Measurements from ENCODE around the gene ATP13A1.

ATP13A1 gene

DNA sequence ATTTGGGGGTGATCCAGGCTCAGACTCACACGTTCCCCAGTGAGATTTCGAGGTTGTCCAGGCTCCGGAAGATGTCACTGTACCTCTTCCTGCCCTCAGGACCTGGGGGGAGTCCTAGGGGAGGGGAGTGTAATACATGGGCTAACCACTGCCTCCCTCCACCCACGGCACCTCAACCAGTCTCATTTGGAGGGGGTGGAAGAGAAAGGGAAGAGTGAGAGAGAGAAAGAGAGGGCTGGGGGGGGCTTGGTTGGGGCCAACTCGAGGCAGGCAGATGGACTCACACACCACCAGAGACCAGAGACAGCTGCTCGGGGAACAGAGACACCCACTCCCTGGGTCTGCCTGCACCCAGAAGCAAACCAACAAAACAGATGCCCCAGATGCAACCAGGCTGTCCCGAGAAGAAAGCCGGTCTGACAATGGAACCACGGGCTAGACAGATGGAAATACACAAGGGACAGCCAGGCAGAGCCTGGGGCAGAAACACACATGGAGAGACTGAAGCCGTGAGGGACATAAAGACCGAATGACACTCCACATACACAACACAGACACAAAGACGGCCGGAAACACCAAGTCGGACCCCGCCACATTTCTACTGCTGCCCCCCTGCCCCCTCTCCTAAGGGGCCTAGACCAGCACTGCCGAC lies 20.8 kb downstream of the ATP13A1 start:
- no peak for DNase-seq

DNA sequence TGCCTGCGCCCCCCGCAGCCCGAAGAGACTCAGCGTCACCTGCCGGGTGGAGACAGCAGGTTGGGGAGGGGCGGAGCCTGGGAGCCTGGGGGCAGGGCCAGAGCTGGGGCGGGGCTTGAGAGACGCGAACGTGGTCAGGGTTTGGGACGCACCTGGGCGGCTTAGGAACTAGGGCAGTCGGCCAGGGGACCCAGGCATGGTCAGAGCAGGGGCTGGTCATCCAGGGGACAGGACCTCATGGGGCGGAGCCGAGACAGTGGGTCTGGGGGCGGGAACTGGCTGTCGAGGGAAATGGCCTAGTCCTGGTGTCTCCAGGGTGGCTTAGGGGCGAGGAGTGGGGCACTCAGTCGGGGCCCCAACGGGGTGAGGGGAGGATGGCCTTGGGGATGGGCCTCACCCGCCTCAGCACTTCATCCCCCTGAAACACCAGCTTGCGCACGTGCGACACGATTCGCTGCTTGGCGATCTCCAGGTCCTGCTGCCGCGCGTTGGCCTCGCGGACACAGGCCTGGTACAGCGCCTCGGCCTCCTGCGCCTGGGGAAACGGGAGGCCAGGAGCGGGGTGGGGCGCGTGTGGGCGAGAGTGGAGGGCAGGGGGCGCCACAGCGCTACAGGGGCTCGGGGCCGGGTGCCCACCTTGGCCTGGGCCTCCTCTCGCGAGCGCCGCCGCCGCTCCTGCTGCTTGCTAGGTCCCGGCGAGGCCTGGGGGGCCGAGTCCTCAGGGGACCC lies 25.8 kb downstream of the ATP13A1 start:
- DNase-seq: no peak

DNA sequence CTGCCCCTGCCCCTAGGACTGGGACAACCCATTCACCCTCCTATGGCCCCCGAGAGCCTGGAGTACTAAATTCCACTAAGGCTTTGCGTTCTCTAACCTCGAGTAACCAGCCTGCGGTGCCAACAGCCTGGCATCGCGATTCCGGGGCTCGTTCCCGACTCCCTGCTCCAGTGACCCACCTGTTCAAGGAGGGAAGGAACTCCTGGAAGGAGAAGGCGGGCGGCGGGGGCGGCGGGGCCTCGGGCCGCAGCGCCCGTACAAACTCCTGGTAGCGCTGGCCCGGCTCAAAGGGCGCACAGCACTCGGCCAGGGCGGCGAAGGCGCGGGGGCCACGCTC lies 26.3 kb downstream of the ATP13A1 start:
- no peak for DNase-seq

DNA sequence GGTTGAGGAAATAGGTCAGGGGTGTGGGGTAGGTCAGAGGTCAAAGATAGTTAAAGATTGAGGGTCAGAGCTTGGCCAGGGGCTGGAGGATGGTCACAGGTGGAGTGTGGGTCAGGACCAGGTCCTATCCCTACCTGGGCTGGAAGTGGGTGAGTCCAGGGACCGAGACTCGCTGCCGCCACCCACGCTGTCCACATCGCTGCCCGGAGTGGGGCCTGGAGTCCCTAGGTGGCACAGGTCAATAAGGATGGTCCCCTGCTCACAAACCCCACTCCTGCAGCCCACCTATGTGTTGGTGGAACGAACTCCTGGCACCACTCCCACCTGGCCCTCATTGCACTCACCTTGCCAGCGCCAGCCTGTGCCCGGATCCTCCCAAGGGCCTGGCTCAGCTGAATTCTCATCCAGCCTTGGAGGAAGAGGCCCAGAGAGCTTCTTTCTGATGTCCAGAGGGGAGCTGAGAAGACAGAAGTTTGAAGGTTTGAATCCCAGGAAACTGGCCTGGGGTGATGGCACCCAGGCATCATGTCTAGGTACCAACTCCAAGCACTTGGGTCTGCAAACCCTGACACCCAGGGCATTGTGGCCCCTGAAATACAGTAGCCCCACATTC lies 26.8 kb downstream of the ATP13A1 start:
- DNase-seq: no peak

DNA sequence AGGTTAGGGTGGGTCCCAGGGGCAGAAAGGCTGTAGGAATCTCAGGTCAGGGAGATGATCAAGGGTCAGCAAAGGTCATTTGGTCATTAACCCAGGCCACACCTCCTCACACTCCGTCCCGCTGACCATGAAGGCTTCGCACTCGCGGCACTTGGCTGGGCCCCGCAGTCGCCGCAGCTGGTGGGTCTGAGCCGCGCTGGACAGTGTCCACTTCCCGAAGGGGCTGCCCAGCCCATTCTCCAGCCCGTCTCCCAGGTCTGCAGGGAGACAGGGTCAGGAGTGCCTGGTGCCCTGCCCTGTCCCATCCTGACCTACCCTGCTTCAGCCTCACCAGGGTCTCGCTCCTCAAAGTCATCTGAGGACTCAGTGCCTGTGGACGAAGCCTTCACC lies 28.2 kb downstream of the ATP13A1 start:
- DNase-seq: no peak

DNA sequence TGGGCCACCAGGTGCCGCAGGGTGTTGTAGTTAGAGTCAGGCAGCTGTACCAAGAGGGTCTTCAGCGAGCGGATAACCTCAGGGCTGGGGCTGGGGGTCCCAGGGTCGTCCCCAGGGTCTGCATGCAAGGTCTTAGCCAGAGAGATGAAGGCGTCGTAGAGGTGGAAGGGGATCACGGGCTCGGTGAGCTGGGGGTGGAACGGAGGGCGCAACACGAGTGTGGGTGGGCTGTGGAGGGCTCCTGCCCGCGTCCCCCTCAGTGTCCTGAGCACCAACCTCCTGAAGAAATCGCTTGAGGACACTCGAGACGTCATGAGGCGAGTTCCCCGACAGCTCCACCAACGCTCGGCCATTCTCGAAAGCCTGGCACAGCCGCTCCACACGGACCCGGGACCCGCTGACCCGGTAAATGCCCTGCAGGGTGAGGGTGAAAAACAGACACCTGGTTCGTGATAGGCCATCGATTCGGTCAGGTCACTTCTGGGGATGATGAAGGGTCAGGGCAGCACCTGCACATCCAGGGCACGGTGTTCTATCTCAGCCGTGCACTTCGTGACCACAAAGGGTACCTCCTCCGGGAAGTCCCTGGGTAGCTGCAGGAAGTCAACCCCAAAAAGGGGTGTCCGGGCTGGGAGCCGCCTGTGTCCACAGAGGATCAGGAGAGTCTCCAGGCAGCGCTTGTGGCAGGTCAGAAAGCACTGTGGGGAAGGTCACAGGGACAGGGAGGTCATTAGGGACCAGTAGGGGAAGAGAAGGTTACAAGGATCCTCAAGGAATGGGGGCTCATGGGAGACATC lies 28.8 kb downstream of the ATP13A1 start:
- DNase-seq: no peak

DNA sequence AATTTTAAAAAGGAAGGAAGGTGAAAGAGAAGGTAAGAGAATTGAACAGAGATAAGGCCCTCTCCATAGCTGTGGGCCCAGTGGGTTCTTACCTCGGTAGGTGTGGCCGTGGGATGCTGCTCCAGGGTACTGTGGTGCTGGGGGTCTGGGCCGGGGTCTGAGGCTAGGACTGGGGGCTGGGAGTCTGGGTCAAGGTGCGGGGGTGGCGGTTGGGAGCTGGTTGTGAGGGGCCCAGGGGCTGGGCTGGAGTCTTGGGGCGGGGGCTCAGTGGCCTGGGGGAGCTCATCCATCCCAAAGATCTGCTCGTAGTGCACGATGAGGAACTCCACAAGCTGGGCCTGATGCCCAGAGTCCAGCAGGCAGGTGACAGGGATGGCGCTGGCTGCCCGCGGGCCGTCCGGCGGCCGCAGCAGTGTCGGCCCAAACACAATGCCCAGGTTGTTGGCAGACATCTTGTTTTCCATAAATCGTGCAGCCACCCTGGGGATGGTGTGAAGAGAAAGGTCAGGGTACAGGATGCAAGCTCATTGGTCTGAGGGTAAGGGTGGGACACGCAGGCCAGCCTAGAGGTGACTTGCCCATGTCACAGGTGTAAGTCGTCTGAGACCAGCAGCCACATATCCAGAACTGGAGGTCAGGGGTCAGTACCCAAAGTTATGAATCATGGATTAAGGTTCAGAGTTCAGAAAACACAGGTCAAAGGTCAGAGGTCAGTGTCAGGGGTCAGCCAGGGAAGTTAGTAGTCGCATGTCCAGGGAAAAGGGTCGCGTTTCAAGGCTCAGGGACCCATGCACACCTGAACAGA lies 29.6 kb downstream of the ATP13A1 start:
- no peak for DNase-seq

DNA sequence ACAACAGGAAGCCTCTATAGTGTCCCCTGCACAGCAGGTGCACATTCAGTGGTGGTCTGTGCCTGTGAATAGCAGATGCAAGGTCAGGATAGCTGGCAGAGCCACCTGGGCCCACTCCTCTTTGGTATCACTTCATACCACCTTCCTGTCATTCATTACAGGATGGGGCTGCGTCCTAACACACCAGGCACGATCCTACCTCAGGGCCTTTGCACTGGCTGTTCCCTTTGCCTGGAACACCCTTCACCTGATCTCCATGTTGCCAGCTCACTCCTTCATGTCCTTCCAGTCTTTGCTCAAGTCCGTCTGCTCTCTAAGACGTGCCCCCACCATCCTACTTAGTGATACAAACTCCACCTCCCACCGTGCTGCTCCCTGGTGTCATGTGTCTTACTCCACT lies 30.8 kb downstream of the ATP13A1 start:
- no peak for DNase-seq

DNA sequence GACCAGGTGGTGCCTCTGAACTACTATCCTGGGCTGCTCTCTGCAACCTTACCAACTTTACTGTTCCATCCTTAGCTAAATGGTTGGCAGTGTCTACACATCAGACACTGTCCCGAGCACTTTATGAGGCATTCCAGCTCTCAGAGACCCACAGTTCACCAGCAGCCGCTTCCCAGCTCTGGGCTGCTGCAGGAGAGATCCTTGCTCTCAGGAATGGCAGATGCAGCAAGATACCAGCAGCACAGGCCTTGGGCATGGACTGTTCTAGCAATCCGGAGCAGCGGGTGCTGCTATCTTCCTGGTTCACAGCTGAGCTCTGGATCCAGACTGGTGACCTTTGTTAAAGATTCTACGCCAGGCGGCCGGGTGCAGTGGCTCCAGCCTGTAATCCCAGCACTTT lies 32.1 kb downstream of the ATP13A1 start:
- DNase-seq: no peak

DNA sequence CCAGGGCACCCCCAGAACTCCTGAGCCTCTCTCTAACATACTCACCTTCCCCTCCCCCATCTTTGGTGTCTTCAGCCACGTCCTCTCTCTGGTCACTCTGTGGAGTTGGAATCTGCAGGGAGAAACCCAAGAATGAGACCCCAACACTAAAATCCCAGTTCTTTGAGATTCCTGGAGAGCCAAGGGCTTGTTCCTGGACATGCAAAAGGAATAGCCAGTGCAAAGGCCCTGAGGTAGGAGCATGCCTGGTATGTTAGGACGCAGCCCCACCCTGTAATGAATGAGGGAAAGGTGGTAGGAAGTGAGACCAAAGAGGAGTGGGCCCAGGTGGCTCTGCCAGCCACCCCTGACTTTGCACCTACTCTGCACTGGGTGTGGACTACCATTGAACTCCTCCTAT lies 33.0 kb downstream of the ATP13A1 start:
- no peak for DNase-seq

DNA sequence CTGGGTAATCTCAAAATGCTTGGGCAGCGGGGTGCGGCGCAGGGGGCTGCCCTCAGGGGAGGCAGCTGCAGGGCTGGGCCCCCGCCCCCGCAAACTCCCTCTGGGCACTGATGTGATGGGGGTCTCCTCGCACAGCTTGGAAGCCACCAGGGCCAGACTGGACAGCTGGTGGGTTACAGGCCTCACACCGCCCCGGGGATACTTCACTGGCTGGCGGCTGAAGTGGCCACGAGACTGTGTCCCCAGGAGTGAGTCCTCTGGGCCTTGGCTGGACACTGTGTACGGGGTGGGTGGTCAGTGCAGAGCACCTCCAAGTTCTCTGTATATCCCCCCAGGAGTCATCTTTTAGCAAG lies 33.4 kb downstream of the ATP13A1 start:
- DNase-seq: no peak

DNA sequence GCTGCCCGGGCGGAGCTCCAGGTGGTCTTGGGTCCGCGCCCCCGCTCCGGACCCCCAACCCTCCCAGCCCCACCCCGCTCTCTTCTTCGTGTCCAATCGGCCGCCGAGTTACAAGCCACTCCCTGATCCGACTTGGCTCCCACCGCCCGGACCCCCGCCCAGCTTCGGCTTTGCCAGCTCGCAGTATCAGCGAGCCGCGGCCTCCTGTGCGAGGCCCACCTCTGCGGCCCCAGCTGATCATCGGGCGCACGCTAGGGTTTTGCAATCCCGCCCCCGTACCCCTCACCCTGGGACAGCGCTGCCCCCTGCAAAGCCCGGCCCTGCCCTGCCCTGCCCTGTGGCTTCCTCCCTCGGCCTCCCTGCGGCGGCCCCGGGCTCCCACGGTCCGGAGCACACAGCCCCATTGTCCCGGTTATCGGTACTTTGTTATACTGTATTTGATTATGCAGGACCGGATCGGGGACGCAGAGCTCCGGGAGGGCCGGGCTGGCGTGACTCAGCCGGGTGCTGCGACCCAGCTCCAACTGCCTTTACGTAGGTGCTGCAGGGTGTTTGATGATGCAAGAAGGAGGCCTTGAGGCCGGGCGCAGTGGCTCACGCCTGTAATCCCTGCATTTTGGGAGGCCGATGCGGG lies 34.9 kb downstream of the ATP13A1 start:
- DNase-seq: no peak

DNA sequence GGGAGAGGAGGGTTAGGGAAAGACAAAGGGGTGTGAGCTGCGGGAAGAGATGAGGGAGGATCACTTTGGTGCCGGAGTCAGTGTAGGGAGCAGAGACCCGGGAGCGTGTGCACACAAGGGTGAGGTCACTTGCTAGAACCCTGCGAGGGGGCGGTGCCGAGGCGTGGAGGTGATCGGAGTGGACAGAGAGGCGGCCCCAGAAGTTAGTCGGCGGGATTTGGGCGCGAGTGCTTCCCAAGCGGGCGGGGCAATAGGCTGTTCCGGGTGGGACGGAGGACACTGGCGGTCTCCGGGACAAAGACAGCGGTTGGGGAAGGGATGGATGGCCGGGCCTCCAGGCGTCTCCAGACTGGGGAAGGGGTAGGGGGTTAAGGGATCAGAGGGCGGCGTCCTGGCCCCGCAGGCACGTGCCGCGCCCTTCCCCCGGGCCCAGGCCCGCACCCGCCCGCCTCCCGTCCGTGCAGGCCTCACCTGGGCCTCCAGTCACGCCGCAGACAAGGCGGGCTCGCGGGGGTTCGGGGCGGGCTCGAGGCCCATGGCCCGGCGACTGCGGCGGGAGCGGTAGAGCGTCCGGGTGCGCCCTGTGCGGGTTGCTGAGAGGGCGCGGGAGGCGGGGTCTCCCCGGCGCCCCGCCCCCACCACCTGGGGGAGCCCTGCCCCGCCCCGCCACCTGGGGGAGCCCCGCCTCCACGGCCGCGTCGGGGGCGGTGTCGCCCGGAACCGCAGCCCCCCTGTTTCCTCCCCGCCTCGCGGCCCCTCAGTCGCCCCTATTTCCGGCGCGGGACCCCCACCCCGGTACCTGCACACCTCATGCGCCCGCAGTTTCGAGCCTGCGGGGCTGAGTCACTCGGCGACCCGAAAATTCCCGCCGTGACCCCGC lies 35.6 kb downstream of the ATP13A1 start, which contains the start of gene LPAR2:
Gene LPAR2 (minus strand): TSS at position 600 of the 880 bp plus-strand sequence. CDS start 945 bp downstream, outside the sequence.
- DNase-seq: no peak

DNA sequence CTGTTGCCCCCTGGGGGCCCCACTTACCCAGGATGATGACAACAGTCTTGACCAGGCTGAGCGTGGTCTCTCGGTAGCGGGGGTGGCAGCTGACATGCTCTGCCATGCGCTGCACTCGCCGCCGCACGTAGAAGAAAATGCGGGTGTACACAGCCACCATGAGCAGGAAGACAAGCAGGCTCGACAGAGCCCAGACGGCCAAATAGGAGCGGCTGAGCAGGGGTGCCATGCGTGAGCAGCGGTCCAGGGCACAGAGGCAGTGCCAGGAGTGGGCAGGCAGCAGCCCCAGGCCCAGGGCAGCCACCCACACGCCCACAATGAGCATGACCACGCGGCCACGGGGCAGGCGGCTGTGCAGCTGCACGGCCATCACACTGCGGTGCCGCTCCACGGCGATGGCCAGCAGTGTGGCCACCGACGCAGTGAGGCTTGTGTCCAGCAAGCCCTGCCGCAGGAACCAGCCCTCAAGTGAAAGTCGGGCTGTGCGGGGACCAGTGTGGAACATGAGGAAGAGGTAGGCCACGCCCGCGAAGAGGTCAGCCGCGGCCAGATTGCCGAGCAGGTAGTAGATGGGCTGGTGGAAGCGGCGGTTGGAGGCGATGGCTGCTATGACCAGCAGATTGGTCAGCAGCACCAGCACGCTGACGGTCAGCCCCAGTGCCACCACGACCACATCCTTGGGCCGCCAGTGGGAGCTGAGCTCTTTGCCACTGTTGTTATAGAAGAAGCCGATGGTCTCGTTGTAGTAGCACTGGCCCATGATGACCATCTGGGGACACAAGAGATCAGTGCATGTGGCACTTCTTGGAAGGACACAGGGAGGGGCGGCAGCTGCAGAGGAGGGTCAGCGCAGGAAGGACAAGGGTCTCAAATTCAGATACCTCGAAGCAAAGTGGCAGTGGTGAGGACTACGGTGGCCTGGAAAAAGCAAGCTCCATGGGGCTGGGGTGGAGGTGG lies 36.7 kb downstream of the ATP13A1 start:
- DNase-seq: no peak

DNA sequence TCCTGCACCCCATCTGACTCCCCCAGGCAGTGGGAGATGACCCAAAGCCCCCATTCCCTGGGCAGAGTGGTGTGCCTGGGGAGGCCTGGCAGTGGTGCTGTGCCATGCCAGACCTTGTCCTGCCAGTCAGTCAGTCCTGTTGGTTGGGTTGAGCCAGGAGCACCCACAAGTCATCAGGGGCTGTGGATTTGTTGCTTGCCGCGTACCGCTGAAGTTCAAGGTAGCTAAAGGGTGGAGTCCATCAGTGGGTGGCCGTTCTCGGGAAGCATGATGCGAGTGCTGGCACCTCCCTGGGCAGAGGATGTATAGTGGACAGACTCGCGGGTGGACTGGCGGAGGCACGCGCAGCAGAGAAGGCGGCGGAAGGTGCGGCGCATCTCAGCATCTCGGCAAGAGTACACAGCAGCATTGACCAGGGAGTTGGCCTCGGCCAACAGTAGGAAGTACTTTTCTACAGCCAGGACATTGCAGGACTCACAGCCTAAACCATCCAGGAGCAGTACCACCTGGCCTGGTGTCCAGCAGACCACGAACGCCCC lies 39.4 kb downstream of the ATP13A1 start:
- DNase-seq: no peak

DNA sequence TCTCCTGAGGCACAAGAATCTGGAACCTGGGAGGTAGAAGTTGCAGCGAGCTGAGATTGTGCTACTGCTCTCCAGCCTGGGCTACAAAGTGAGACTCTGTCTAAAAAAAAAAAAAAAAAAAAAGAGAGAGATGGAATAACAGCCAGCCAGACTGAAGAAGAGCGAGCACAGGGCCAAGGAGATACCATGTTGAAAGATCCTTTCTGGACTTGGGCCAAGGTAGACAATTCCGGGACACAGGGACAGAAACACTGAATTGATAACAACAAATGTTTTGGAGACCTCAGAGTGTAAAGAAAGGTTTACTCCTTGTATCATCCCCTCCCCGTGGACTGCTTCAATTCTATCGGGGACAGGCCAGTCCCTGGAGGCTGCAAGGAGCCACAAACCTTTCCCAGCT lies 40.1 kb downstream of the ATP13A1 start:
- no peak for DNase-seq

DNA sequence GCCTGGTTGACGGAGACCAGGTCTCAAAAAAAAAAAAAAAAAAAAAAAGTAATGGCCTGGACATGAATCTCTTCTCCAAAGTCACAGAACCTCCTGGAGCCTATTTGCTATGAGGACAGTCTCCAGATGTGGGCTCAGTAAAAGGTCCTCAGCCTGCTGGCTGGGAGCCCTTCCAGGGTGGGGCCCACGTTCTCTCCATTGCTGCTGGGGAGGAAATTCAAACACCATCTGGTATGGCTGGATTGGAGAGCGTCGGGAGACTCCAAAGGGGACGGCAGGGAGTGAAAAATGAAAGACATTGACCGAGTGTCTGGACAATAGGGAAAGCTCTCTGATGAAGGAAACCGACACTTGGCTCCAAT lies 43.6 kb downstream of the ATP13A1 start:
- DNase-seq: no peak

DNA sequence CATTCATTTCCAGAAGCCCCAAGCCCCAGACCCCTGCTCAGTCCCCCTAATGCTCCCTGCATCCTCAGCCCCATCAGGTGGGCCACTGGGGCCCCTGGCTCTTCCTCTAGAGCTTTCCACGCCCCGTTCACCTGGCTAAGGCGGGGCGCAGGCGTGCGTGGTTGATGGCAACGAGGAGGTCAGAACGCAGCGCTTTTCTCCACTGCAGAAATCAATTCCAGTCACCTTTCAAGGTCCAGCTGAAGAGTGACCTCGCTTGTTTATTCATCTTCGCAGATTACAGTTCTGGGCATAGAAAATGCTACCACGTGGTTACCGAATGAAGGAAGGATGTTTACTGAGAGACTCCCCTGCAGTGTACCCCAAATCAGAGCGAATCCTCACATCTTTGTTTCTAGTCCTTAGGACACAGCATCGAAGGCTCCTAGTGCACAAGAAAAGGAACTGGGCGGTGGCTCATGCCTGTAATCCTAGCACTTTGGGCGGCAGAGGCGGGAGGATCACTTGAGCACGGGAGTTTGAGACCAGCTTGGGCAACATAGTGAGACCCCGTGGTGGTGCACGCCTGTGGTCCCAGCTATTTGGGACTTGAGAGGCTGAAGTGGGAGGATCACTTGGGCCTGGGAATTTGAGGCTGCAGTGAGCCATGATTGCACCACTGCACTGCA lies 44.2 kb downstream of the ATP13A1 start:
- no peak for DNase-seq

All from GOT3 (cell line).